IMR-90 (cell line): ENCODE measurements around the gene MOV10. TPM values are rescaled to one million over a fixed set of nuclear protein-coding genes. Genes with fewer than 3 reads are reported as not detected.

ENCODE experiments used
- ATAC-seq: fragments of 200-7000 bp; cut with Tn5 transposase; 2 replicates; pipeline ENCODE4 v1.9.1; 2020; ENCODE audit warnings: low read depth, mild to moderate bottlenecking, moderate library complexity
- BruUV-seq: library from RNA; stranded (reverse); fragments of 400-500 nt; replicated peaks from 2 replicates; lab custom pipeline; 2021; lab: Mats Ljungman, UMichigan
- CTCF ChIA-PET: fragments of 300-600 bp; formaldehyde crosslinking; extraction: SDS; loops from one replicate; lab custom pipeline; 2021; ENCODE audit warnings: antibody characterized with exemption; lab: Yijun Ruan, JAX
- POLR2A ChIA-PET: fragments of 300-600 bp; sonication (Branson Sonifier 250); formaldehyde crosslinking; loops from one replicate; lab custom pipeline; 2022; ENCODE audit warnings: antibody characterized with exemption; ENCODE audit not compliant: unreplicated experiment; lab: Charles Lee
- DNase-seq: peaks from one replicate; pipeline ENCODE4 v3.0.0; 2013
- H2AFZ ChIP-seq: replicated peaks from 2 replicates; pipeline ENCODE3; 2013; ENCODE audit warnings: low read length, mild to moderate bottlenecking; ENCODE audit not compliant: poor library complexity
- H2AK5ac ChIP-seq: 2 replicates; pipeline ENCODE4 v1.6.1; 2013; ENCODE audit warnings: low read depth, low read length, inconsistent platforms
- H2AK9ac ChIP-seq: replicated peaks from 2 replicates; pipeline ENCODE3; 2013; ENCODE audit warnings: mild to moderate bottlenecking, low read depth, low read length, moderate library complexity; ENCODE audit not compliant: poor library complexity
- H2BK120ac ChIP-seq: 2 replicates; pipeline ENCODE4 v1.6.1; 2013; ENCODE audit warnings: low read depth, low read length, inconsistent platforms
- H2BK15ac ChIP-seq: 3 replicates; pipeline ENCODE4 v1.6.1; 2013; ENCODE audit warnings: low read depth, low read length, inconsistent platforms
- H2BK20ac ChIP-seq: 2 replicates; pipeline ENCODE4 v1.6.1; 2013; ENCODE audit warnings: low read depth, mild to moderate bottlenecking, inconsistent platforms, low read length, moderate library complexity
- H2BK5ac ChIP-seq: 2 replicates; pipeline ENCODE4 v1.6.1; 2013; ENCODE audit warnings: mild to moderate bottlenecking, low read depth, low read length, inconsistent platforms; ENCODE audit not compliant: poor library complexity, severe bottlenecking
- H3K14ac ChIP-seq: replicated peaks from 2 replicates; pipeline ENCODE4 v1.6.1; 2013; ENCODE audit warnings: low read depth, low read length, inconsistent platforms
- H3K18ac ChIP-seq: 2 replicates; pipeline ENCODE4 v1.6.1; 2013; ENCODE audit warnings: low read depth, low read length, control low read depth
- H3K23ac ChIP-seq: 2 replicates; pipeline ENCODE4 v1.6.1; 2013; ENCODE audit warnings: low read depth, low read length, inconsistent platforms
- H3K27ac ChIP-seq: 2 replicates; pipeline ENCODE4 v1.5.1; 2013; ENCODE audit warnings: mild to moderate bottlenecking, control low read depth, low read length; ENCODE audit not compliant: insufficient read depth
- H3K27me3 ChIP-seq: 2 replicates; pipeline ENCODE4 v1.6.1; 2013; ENCODE audit warnings: low read length; ENCODE audit not compliant: control insufficient read depth, insufficient read depth
- H3K36me3 ChIP-seq: 2 replicates; pipeline ENCODE4 v1.6.1; 2013; ENCODE audit warnings: low read length, mixed read lengths; ENCODE audit not compliant: control insufficient read depth, insufficient read depth
- H3K4ac ChIP-seq: 2 replicates; pipeline ENCODE4 v1.6.1; 2013; ENCODE audit warnings: low read depth, low read length, inconsistent platforms
- H3K4me1 ChIP-seq: 2 replicates; pipeline ENCODE4 v1.6.1; 2013; ENCODE audit warnings: low read length, mixed read lengths; ENCODE audit not compliant: control insufficient read depth, insufficient read depth
- H3K4me2 ChIP-seq: 2 replicates; pipeline ENCODE4 v1.6.1; 2013; ENCODE audit warnings: low read depth, mild to moderate bottlenecking, control low read depth, low read length, moderate library complexity
- H3K4me3 ChIP-seq: 2 replicates; pipeline ENCODE4 v1.5.1; 2013; ENCODE audit warnings: low read depth, mild to moderate bottlenecking, control low read depth, low read length, moderate library complexity; ENCODE audit not compliant: insufficient read depth
- H3K56ac ChIP-seq: 2 replicates; pipeline ENCODE4 v1.6.1; 2013; ENCODE audit warnings: low read length, inconsistent platforms; ENCODE audit not compliant: insufficient read depth; ENCODE audit errors: extremely low read depth
- H3K79me1 ChIP-seq, 2 experiments: 2 replicates each; pipeline ENCODE4 v1.6.1; 2013; ENCODE audit warnings: low read length in 2 of 2, inconsistent platforms in 1 of 2, low read depth in 1 of 2
- H3K9ac ChIP-seq: 2 replicates; pipeline ENCODE4 v1.6.1; 2013; ENCODE audit warnings: low read depth, low read length, control low read depth
- H3K9me1 ChIP-seq: 2 replicates; pipeline ENCODE4 v1.6.1; 2013; ENCODE audit warnings: low read length, inconsistent platforms; ENCODE audit not compliant: insufficient read depth
- H3K9me3 ChIP-seq: 2 replicates; pipeline ENCODE4 v1.6.1; 2013; ENCODE audit warnings: low read length; ENCODE audit not compliant: control insufficient read depth, insufficient read depth
- H4K20me1 ChIP-seq: 2 replicates; pipeline ENCODE4 v1.6.1; 2013; ENCODE audit warnings: low read length, inconsistent platforms; ENCODE audit not compliant: insufficient read depth
- H4K5ac ChIP-seq: 2 replicates; pipeline ENCODE4 v1.6.1; 2013; ENCODE audit warnings: mild to moderate bottlenecking, low read depth, low read length, control low read depth
- H4K8ac ChIP-seq, 2 experiments: 2 replicates each; pipeline ENCODE4 v1.6.1; 2013; ENCODE audit warnings: low read depth in 2 of 2, low read length in 2 of 2, control low read depth in 1 of 2, inconsistent platforms in 1 of 2
- H4K91ac ChIP-seq: 2 replicates; pipeline ENCODE4 v1.6.1; 2013; ENCODE audit warnings: low read depth, low read length, inconsistent platforms; ENCODE audit not compliant: insufficient read depth
- CEBPB ChIP-seq: IDR thresholded peaks from 2 replicates; pipeline ENCODE4 v1.6.1; 2012; ENCODE audit warnings: low read depth, low read length, improper control_type of control experiment
- CHD1 ChIP-seq: IDR thresholded peaks from 2 replicates; pipeline ENCODE4 v1.6.1; 2012; ENCODE audit warnings: low read depth, low read length, improper control_type of control experiment
- MAFK ChIP-seq: IDR thresholded peaks from 2 replicates; pipeline ENCODE4 v1.6.1; 2012; ENCODE audit warnings: low read depth, low read length, improper control_type of control experiment
- NFE2L2 ChIP-seq: fragments of 150-350 bp; IDR thresholded peaks from 2 replicates; pipeline ENCODE4 v1.6.1; 2016; ENCODE audit warnings: low read depth, mild to moderate bottlenecking, low read length
- RAD21 ChIP-seq: IDR thresholded peaks from 2 replicates; pipeline ENCODE4 v1.6.1; 2012; ENCODE audit warnings: low read length, improper control_type of control experiment
- WGBS, 2 experiments: methylation state at CpG; one replicate each; pipeline versions ENCODE4 v1.1.5 to v1.1.7; 2013; ENCODE audit warnings: missing lambda C conversion rate in 2 of 2; ENCODE audit not compliant: insufficient read length in 1 of 2; ENCODE audit errors: extremely low coverage in 2 of 2; 5-methylcytosine and 5-hydroxymethylcytosine counted together
- dilution Hi-C: fragments of 300-500 bp; cut with HindIII; formaldehyde crosslinking; loops from one replicate; pipeline ENCODE4 v1.14.3; 2018; ENCODE audit warnings: low sequenced_read_pairs; ENCODE audit not compliant: unreplicated experiment
- in situ Hi-C: fragments of 300-500 bp; cut with MboI; formaldehyde crosslinking; loops from 3 replicates; pipeline ENCODE4 v1.14.3; 2019; ENCODE audit warnings: low sequenced_read_pairs, inconsistent platforms, mixed read lengths
- intact Hi-C: fragments of 100-400 bp; cut with micrococcal nuclease; formaldehyde crosslinking; loops from 2 replicates; pipeline ENCODE4 v1.10.0; 2022
- polyA plus RNA-seq, 3 experiments: library from polyadenylated mRNA; depleted of rRNA; stranded (reverse); fragments of >200 nt; gene quantifications; 2 replicates each; pipeline ENCODE4 v1.2.3, GENCODE V29; 2012; ENCODE audit warnings: low replicate concordance in 1 of 3
- total RNA-seq: library from RNA; depleted of rRNA; stranded (reverse); fragments of >200 nt; gene quantifications from 2 replicates; pipeline ENCODE4 v1.2.3, GENCODE V29; 2012
- TF ChIP-seq, protein P1 (sequence below): fragments of 150-350 bp; IDR thresholded peaks from 2 replicates; pipeline ENCODE4 v1.6.1; 2017; ENCODE audit warnings: mild to moderate bottlenecking, antibody characterized with exemption, low read length, low read depth
- TF ChIP-seq, protein P2 (sequence below): fragments of 150-350 bp; IDR thresholded peaks from 2 replicates; pipeline ENCODE4 v1.6.1; 2016; ENCODE audit warnings: low read depth, mild to moderate bottlenecking, low read length, moderate library complexity, borderline replicate concordance

Gene MOV10
- total and polyA plus RNA-seq, 2 of the 4 experiments (the other 2 are of a cell fraction): 36.7 to 103 TPM

- intact Hi-C loops: loop anchor here (5.0 to 10.0 kb wide), 2 partner anchors 191 to 244 kb away; no protein-coding TSS in a partner anchor
- Histone ChIP-seq H3K27me3 (no peaks in the 10 kb centered on the region; the same call in 1 of the 2 replicates), H3K4me1 (peaks cover 13% of the 10 kb centered on the region), H2BK5ac (no peak overlapping the region), H3K23ac (no peak overlapping the region), H4K20me1 (peaks cover 24% of the 10 kb centered on the region), H4K8ac (no peak overlapping the region), H3K4me2 (no peak overlapping the region), H3K9ac (no peak overlapping the region), H3K18ac (no peak overlapping the region), H4K5ac (no peak overlapping the region), H2AK9ac (no peak overlapping the region), H2BK120ac (no peak overlapping the region), H2BK20ac (no peak overlapping the region), H3K14ac (no peak overlapping the region), H3K27ac (no peak overlapping the region), H4K91ac (no peak overlapping the region), H3K56ac (no peak overlapping the region), H3K9me1 (peaks cover 9% of the 10 kb centered on the region; the same call in 1 of the 2 replicates), H2AFZ (no peak overlapping the region), H3K79me1 (peaks cover 4 to 27% of the 10 kb centered on the region in 2 experiments; a peak in 3 of 4 replicates), H3K9me3 (no peaks in the 10 kb centered on the region), H3K4me3 (no peak overlapping the region), H2BK15ac (no peak overlapping the region), H2AK5ac (no peak overlapping the region), H3K4ac (no peak overlapping the region), H3K36me3 (peaks cover 3% of the 10 kb centered on the region)
- no peak for ATAC-seq
- BruUV-seq: no TSS peak
- WGBS, 2 experiments: no CpG with 5 or more reads among the region's 3 CpGs
- ChIA-PET CTCF (interaction anchor here (0.7 to 2.1 kb wide), 4 partner anchors 34 to 320 kb away, joined by 3 to 8 read pairs (median 4); partner anchors contain the start of gene MOV10), POLR2A (no interaction called here)
- dilution Hi-C loops: no loop called here
- in situ Hi-C loops: loop anchor here (5.0 to 25.0 kb wide), 3 partner anchors 204 to 979 kb away; partner anchors contain the start of gene WNT2B
- no peak for DNase-seq
- TF ChIP-seq RAD21 (no peak), CEBPB (no peak), CHD1 (no peak), NFE2L2 (no peak), MAFK (no peak)
- TF ChIP-seq, protein P1, sequence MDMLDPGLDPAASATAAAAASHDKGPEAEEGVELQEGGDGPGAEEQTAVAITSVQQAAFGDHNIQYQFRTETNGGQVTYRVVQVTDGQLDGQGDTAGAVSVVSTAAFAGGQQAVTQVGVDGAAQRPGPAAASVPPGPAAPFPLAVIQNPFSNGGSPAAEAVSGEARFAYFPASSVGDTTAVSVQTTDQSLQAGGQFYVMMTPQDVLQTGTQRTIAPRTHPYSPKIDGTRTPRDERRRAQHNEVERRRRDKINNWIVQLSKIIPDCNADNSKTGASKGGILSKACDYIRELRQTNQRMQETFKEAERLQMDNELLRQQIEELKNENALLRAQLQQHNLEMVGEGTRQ: no peak
- TF ChIP-seq, protein P2, sequence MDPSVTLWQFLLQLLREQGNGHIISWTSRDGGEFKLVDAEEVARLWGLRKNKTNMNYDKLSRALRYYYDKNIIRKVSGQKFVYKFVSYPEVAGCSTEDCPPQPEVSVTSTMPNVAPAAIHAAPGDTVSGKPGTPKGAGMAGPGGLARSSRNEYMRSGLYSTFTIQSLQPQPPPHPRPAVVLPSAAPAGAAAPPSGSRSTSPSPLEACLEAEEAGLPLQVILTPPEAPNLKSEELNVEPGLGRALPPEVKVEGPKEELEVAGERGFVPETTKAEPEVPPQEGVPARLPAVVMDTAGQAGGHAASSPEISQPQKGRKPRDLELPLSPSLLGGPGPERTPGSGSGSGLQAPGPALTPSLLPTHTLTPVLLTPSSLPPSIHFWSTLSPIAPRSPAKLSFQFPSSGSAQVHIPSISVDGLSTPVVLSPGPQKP: no peak
Measured at GRCh38 chr1:112708489-112708888, 34.0 kb downstream of the MOV10 start.
